ENCODE measurements around the gene TCF7L1.

The TCF7L1 gene

GRCh38 chr2:85164145-85164569, 31.0 kb downstream of the TCF7L1 start:
- no peak for DNase-seq (ENCODE audit: low read depth)

- no peak for DNase-seq (ENCODE audit: low read depth)
Measured at GRCh38 chr2:85165088-85165690, 32.0 kb downstream of the TCF7L1 start.

- no peak for DNase-seq (ENCODE audit: low read depth)
Measured at GRCh38 chr2:85166021-85166420, 32.8 kb downstream of the TCF7L1 start.

- no peak for DNase-seq (ENCODE audit: low read depth)
Measured at GRCh38 chr2:85167479-85167878, 34.3 kb downstream of the TCF7L1 start.

GRCh38 chr2:85168942-85169341, 35.8 kb downstream of the TCF7L1 start:
- no peak for DNase-seq (ENCODE audit: low read depth)

- DNase-seq (ENCODE audit: low read depth), result no peak
Measured at GRCh38 chr2:85169581-85169980, 36.4 kb downstream of the TCF7L1 start.

GRCh38 chr2:85170938-85171475, 37.8 kb downstream of the TCF7L1 start:
- no peak for DNase-seq (ENCODE audit: low read depth)

- DNase-seq (ENCODE audit: low read depth), result no peak
Measured at GRCh38 chr2:85171916-85172315, 38.7 kb downstream of the TCF7L1 start.

GRCh38 chr2:85173909-85174308, 40.7 kb downstream of the TCF7L1 start:
- DNase-seq (ENCODE audit: low read depth), result no peak

GRCh38 chr2:85174943-85175342, 41.8 kb downstream of the TCF7L1 start:
- DNase-seq (ENCODE audit: low read depth), result no peak

GRCh38 chr2:85175369-85176299, 42.4 kb downstream of the TCF7L1 start:
- no peak for DNase-seq (ENCODE audit: low read depth)

GRCh38 chr2:85177031-85177824, 44.0 kb downstream of the TCF7L1 start:
- DNase-seq (ENCODE audit: low read depth), result no peak

- DNase-seq (ENCODE audit: low read depth), result no peak
Measured at GRCh38 chr2:85178154-85178553, 45.0 kb downstream of the TCF7L1 start.

GRCh38 chr2:85178980-85179411, 45.8 kb downstream of the TCF7L1 start:
- no peak for DNase-seq (ENCODE audit: low read depth)

- DNase-seq (ENCODE audit: low read depth), result no peak
Measured at GRCh38 chr2:85179541-85179940, 46.3 kb downstream of the TCF7L1 start.

- no peak for DNase-seq (ENCODE audit: low read depth)
Measured at GRCh38 chr2:85180322-85181133, 47.3 kb downstream of the TCF7L1 start.

- no peak for DNase-seq (ENCODE audit: low read depth)
Measured at GRCh38 chr2:85181134-85181631, 48.0 kb downstream of the TCF7L1 start.

GRCh38 chr2:85181844-85182456, 48.8 kb downstream of the TCF7L1 start:
- DNase-seq (ENCODE audit: low read depth), result no peak

GRCh38 chr2:85183076-85183475, 49.9 kb downstream of the TCF7L1 start:
- DNase-seq (ENCODE audit: low read depth), result no peak

- no peak for DNase-seq (ENCODE audit: low read depth)
Measured at GRCh38 chr2:85183479-85183878, 50.3 kb downstream of the TCF7L1 start.

GRCh38 chr2:85184231-85184630, 51.0 kb downstream of the TCF7L1 start:
- DNase-seq (ENCODE audit: low read depth), result no peak
